IMR-90 (cell line): ENCODE data around the gene IGF2BP1. TPM values are rescaled to one million over a fixed set of nuclear protein-coding genes. Genes with fewer than 3 reads are reported as not detected.

Experiments
- ATAC-seq: fragments of 200-7000 bp; cut with Tn5 transposase; 2 replicates; pipeline ENCODE4 v1.9.1; 2020; ENCODE audit warnings: low read depth, mild to moderate bottlenecking, moderate library complexity
- BruUV-seq: library from RNA; stranded (reverse); fragments of 400-500 nt; replicated peaks from 2 replicates; lab custom pipeline; 2021; lab: Mats Ljungman, UMichigan
- CTCF ChIA-PET: fragments of 300-600 bp; formaldehyde crosslinking; extraction: SDS; loops from one replicate; lab custom pipeline; 2021; ENCODE audit warnings: antibody characterized with exemption; lab: Yijun Ruan, JAX
- POLR2A ChIA-PET: fragments of 300-600 bp; sonication (Branson Sonifier 250); formaldehyde crosslinking; loops from one replicate; lab custom pipeline; 2022; ENCODE audit warnings: antibody characterized with exemption; ENCODE audit not compliant: unreplicated experiment; lab: Charles Lee
- DNase-seq: peaks from one replicate; pipeline ENCODE4 v3.0.0; 2013
- H2AFZ ChIP-seq: replicated peaks from 2 replicates; pipeline ENCODE3; 2013; ENCODE audit warnings: low read length, mild to moderate bottlenecking; ENCODE audit not compliant: poor library complexity
- H2AK5ac ChIP-seq: 2 replicates; pipeline ENCODE4 v1.6.1; 2013; ENCODE audit warnings: low read depth, low read length, inconsistent platforms
- H2AK9ac ChIP-seq: replicated peaks from 2 replicates; pipeline ENCODE3; 2013; ENCODE audit warnings: mild to moderate bottlenecking, low read depth, low read length, moderate library complexity; ENCODE audit not compliant: poor library complexity
- H2BK120ac ChIP-seq: 2 replicates; pipeline ENCODE4 v1.6.1; 2013; ENCODE audit warnings: low read depth, low read length, inconsistent platforms
- H2BK15ac ChIP-seq: 3 replicates; pipeline ENCODE4 v1.6.1; 2013; ENCODE audit warnings: low read depth, low read length, inconsistent platforms
- H2BK20ac ChIP-seq: 2 replicates; pipeline ENCODE4 v1.6.1; 2013; ENCODE audit warnings: low read depth, mild to moderate bottlenecking, inconsistent platforms, low read length, moderate library complexity
- H2BK5ac ChIP-seq: 2 replicates; pipeline ENCODE4 v1.6.1; 2013; ENCODE audit warnings: mild to moderate bottlenecking, low read depth, low read length, inconsistent platforms; ENCODE audit not compliant: poor library complexity, severe bottlenecking
- H3K14ac ChIP-seq: replicated peaks from 2 replicates; pipeline ENCODE4 v1.6.1; 2013; ENCODE audit warnings: low read depth, low read length, inconsistent platforms
- H3K18ac ChIP-seq: 2 replicates; pipeline ENCODE4 v1.6.1; 2013; ENCODE audit warnings: low read depth, low read length, control low read depth
- H3K23ac ChIP-seq: 2 replicates; pipeline ENCODE4 v1.6.1; 2013; ENCODE audit warnings: low read depth, low read length, inconsistent platforms
- H3K27ac ChIP-seq: 2 replicates; pipeline ENCODE4 v1.5.1; 2013; ENCODE audit warnings: mild to moderate bottlenecking, control low read depth, low read length; ENCODE audit not compliant: insufficient read depth
- H3K27me3 ChIP-seq: 2 replicates; pipeline ENCODE4 v1.6.1; 2013; ENCODE audit warnings: low read length; ENCODE audit not compliant: control insufficient read depth, insufficient read depth
- H3K36me3 ChIP-seq: 2 replicates; pipeline ENCODE4 v1.6.1; 2013; ENCODE audit warnings: low read length, mixed read lengths; ENCODE audit not compliant: control insufficient read depth, insufficient read depth
- H3K4ac ChIP-seq: 2 replicates; pipeline ENCODE4 v1.6.1; 2013; ENCODE audit warnings: low read depth, low read length, inconsistent platforms
- H3K4me1 ChIP-seq: 2 replicates; pipeline ENCODE4 v1.6.1; 2013; ENCODE audit warnings: low read length, mixed read lengths; ENCODE audit not compliant: control insufficient read depth, insufficient read depth
- H3K4me2 ChIP-seq: 2 replicates; pipeline ENCODE4 v1.6.1; 2013; ENCODE audit warnings: low read depth, mild to moderate bottlenecking, control low read depth, low read length, moderate library complexity
- H3K4me3 ChIP-seq: 2 replicates; pipeline ENCODE4 v1.5.1; 2013; ENCODE audit warnings: low read depth, mild to moderate bottlenecking, control low read depth, low read length, moderate library complexity; ENCODE audit not compliant: insufficient read depth
- H3K56ac ChIP-seq: 2 replicates; pipeline ENCODE4 v1.6.1; 2013; ENCODE audit warnings: low read length, inconsistent platforms; ENCODE audit not compliant: insufficient read depth; ENCODE audit errors: extremely low read depth
- H3K79me1 ChIP-seq, 2 experiments: 2 replicates each; pipeline ENCODE4 v1.6.1; 2013; ENCODE audit warnings: low read length in 2 of 2, inconsistent platforms in 1 of 2, low read depth in 1 of 2
- H3K9ac ChIP-seq: 2 replicates; pipeline ENCODE4 v1.6.1; 2013; ENCODE audit warnings: low read depth, low read length, control low read depth
- H3K9me1 ChIP-seq: 2 replicates; pipeline ENCODE4 v1.6.1; 2013; ENCODE audit warnings: low read length, inconsistent platforms; ENCODE audit not compliant: insufficient read depth
- H3K9me3 ChIP-seq: 2 replicates; pipeline ENCODE4 v1.6.1; 2013; ENCODE audit warnings: low read length; ENCODE audit not compliant: control insufficient read depth, insufficient read depth
- H4K20me1 ChIP-seq: 2 replicates; pipeline ENCODE4 v1.6.1; 2013; ENCODE audit warnings: low read length, inconsistent platforms; ENCODE audit not compliant: insufficient read depth
- H4K5ac ChIP-seq: 2 replicates; pipeline ENCODE4 v1.6.1; 2013; ENCODE audit warnings: mild to moderate bottlenecking, low read depth, low read length, control low read depth
- H4K8ac ChIP-seq, 2 experiments: 2 replicates each; pipeline ENCODE4 v1.6.1; 2013; ENCODE audit warnings: low read depth in 2 of 2, low read length in 2 of 2, control low read depth in 1 of 2, inconsistent platforms in 1 of 2
- H4K91ac ChIP-seq: 2 replicates; pipeline ENCODE4 v1.6.1; 2013; ENCODE audit warnings: low read depth, low read length, inconsistent platforms; ENCODE audit not compliant: insufficient read depth
- CEBPB ChIP-seq: IDR thresholded peaks from 2 replicates; pipeline ENCODE4 v1.6.1; 2012; ENCODE audit warnings: low read depth, low read length, improper control_type of control experiment
- MAFK ChIP-seq: IDR thresholded peaks from 2 replicates; pipeline ENCODE4 v1.6.1; 2012; ENCODE audit warnings: low read depth, low read length, improper control_type of control experiment
- MAZ ChIP-seq: IDR thresholded peaks from 2 replicates; pipeline ENCODE4 v1.6.1; 2012; ENCODE audit warnings: low read depth, mild to moderate bottlenecking, low read length, improper control_type of control experiment, moderate library complexity, borderline replicate concordance
- MXI1 ChIP-seq: IDR thresholded peaks from 2 replicates; pipeline ENCODE4 v1.6.1; 2012; ENCODE audit warnings: low read depth, mild to moderate bottlenecking, low read length, moderate library complexity, borderline replicate concordance
- POLR2A ChIP-seq: IDR thresholded peaks from 2 replicates; pipeline ENCODE4 v1.6.1; 2012; ENCODE audit warnings: mild to moderate bottlenecking, low read depth, low read length
- RCOR1 ChIP-seq: IDR thresholded peaks from 2 replicates; pipeline ENCODE4 v1.6.1; 2012; ENCODE audit warnings: mild to moderate bottlenecking, low read length, improper control_type of control experiment; ENCODE audit not compliant: insufficient replicate concordance
- SMC3 ChIP-seq: fragments of 150-350 bp; IDR thresholded peaks from 2 replicates; pipeline ENCODE4 v1.6.1; 2016; ENCODE audit warnings: low read depth, mild to moderate bottlenecking, antibody characterized with exemption, low read length, moderate library complexity
- WGBS, 2 experiments: methylation state at CpG; one replicate each; pipeline versions ENCODE4 v1.1.5 to v1.1.7; 2013; ENCODE audit warnings: missing lambda C conversion rate in 2 of 2; ENCODE audit not compliant: insufficient read length in 1 of 2; ENCODE audit errors: extremely low coverage in 2 of 2; 5-methylcytosine and 5-hydroxymethylcytosine counted together
- dilution Hi-C: fragments of 300-500 bp; cut with HindIII; formaldehyde crosslinking; loops from one replicate; pipeline ENCODE4 v1.14.3; 2018; ENCODE audit warnings: low sequenced_read_pairs; ENCODE audit not compliant: unreplicated experiment
- in situ Hi-C: fragments of 300-500 bp; cut with MboI; formaldehyde crosslinking; loops from 3 replicates; pipeline ENCODE4 v1.14.3; 2019; ENCODE audit warnings: low sequenced_read_pairs, inconsistent platforms, mixed read lengths
- intact Hi-C: fragments of 100-400 bp; cut with micrococcal nuclease; formaldehyde crosslinking; loops from 2 replicates; pipeline ENCODE4 v1.10.0; 2022
- polyA plus RNA-seq, 3 experiments: library from polyadenylated mRNA; depleted of rRNA; stranded (reverse); fragments of >200 nt; gene quantifications; 2 replicates each; pipeline ENCODE4 v1.2.3, GENCODE V29; 2012; ENCODE audit warnings: low replicate concordance in 1 of 3
- total RNA-seq: library from RNA; depleted of rRNA; stranded (reverse); fragments of >200 nt; gene quantifications from 2 replicates; pipeline ENCODE4 v1.2.3, GENCODE V29; 2012
- TF ChIP-seq, protein P1 (sequence below): fragments of 150-350 bp; IDR thresholded peaks from 2 replicates; pipeline ENCODE4 v1.6.1; 2017; ENCODE audit warnings: mild to moderate bottlenecking, antibody characterized with exemption, low read length, low read depth

IGF2BP1 gene
- total and polyA plus RNA-seq, 2 of the 4 experiments (the other 2 are of a cell fraction): 10.2 to 13.1 TPM

GRCh38 chr17:49015179-49015923 lies 18.2 kb downstream of the IGF2BP1 start:
- no peak for DNase-seq
- H4K5ac ChIP-seq: no peak overlapping the region
- no peak overlapping the region for H2AFZ ChIP-seq
- H3K4me3 ChIP-seq: no peak overlapping the region
- H4K20me1 ChIP-seq: peaks cover 71% of the 10 kb centered on the region
- CTCF ChIA-PET: no interaction called here
- H3K4ac ChIP-seq: peak overlapping the region; percentile 73; the same call in 1 of the 2 replicates
- no peak overlapping the region; the same call in 1 of the 2 replicates for H4K91ac ChIP-seq
- peaks cover 5% of the 10 kb centered on the region; the same call in 1 of the 2 replicates for H3K36me3 ChIP-seq
- no peak for ATAC-seq
- peaks cover 27% of the 10 kb centered on the region for H3K4me1 ChIP-seq
- 96% methylated on average over 8 of the region's 22 CpGs; no CpG with 5 or more reads in 1 of the 2 experiments for WGBS, 2 experiments
- no peak overlapping the region for H2AK5ac ChIP-seq
- H2AK9ac ChIP-seq: peak overlapping the region; percentile 79
- H3K27ac ChIP-seq: no peak overlapping the region
- peak overlapping the region; percentile 71 for H3K23ac ChIP-seq
- H3K9me1 ChIP-seq: peaks cover 33% of the 10 kb centered on the region
- no peak overlapping the region for H2BK5ac ChIP-seq
- H2BK120ac ChIP-seq: peak overlapping the region; percentile 13; the same call in 1 of the 2 replicates
- no peak overlapping the region for H3K18ac ChIP-seq
- in situ Hi-C loops (no loop called here), intact Hi-C loops (no loop called here), dilution Hi-C loops (no loop called here)
- no peak overlapping the region for H3K4me2 ChIP-seq
- TF ChIP-seq, protein P1, sequence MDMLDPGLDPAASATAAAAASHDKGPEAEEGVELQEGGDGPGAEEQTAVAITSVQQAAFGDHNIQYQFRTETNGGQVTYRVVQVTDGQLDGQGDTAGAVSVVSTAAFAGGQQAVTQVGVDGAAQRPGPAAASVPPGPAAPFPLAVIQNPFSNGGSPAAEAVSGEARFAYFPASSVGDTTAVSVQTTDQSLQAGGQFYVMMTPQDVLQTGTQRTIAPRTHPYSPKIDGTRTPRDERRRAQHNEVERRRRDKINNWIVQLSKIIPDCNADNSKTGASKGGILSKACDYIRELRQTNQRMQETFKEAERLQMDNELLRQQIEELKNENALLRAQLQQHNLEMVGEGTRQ: no peak
- TF ChIP-seq CEBPB (no peak), SMC3 (no peak), RCOR1 (no peak), POLR2A (no peak), MXI1 (no peak), MAFK (no peak), MAZ (no peak)
- H2BK15ac ChIP-seq: no peak overlapping the region
- no TSS peak for BruUV-seq
- H2BK20ac ChIP-seq: no peak overlapping the region
- H3K9me3 ChIP-seq: no peaks in the 10 kb centered on the region
- H3K9ac ChIP-seq: no peak overlapping the region
- peaks cover 22 to 81% of the 10 kb centered on the region in 2 experiments for H3K79me1 ChIP-seq
- no peak overlapping the region for H4K8ac ChIP-seq
- POLR2A ChIA-PET: no interaction called here
- no peaks in the 10 kb centered on the region for H3K27me3 ChIP-seq
- H3K56ac ChIP-seq: no peak overlapping the region
- peak overlapping the region; percentile 7; the same call in 1 of the 2 replicates for H3K14ac ChIP-seq
